Tibial artery (tissue), 4 donors: ENCODE data around the gene HDC.

Experiments
- DNase-seq, 2 donors: peaks; one replicate each; pipeline ENCODE4 v3.0.0-alpha.2; 2019
- H3K27ac ChIP-seq, 2 donors: fragments of 200-600 bp; sonication (generic) in 1 of 2; 1 replicate in 1 of 2; 2 replicates in 1 of 2; pipeline ENCODE4 v1.5.1; 2018 to 2019; ENCODE audit warnings: mild to moderate bottlenecking in 1 of 2
- H3K27me3 ChIP-seq, 2 donors: fragments of 200-600 bp; sonication (generic) in 1 of 2; one replicate each; pipeline versions ENCODE4 v1.5.1 to v1.6.0; 2016 to 2019
- H3K36me3 ChIP-seq, 3 donors: fragments of 200-600 bp; sonication (generic) in 2 of 3; one replicate each; pipeline ENCODE4 v1.5.1; 2016 to 2019; ENCODE audit warnings: mild to moderate bottlenecking in 2 of 3
- H3K4me1 ChIP-seq, 4 donors: fragments of 200-600 bp; sonication (generic) in 2 of 4; 1 replicate in 3 of 4; 2 replicates in 1 of 4; pipeline ENCODE4 v1.5.1; 2016 to 2019
- H3K4me3 ChIP-seq, 2 donors: fragments of 200-600 bp; sonication (generic) in 1 of 2; 1 replicate in 1 of 2; 2 replicates in 1 of 2; pipeline ENCODE4 v1.5.1; 2018 to 2019; ENCODE audit warnings: mild to moderate bottlenecking in 2 of 2
- H3K9me3 ChIP-seq, 3 donors: fragments of 200-600 bp; sonication (generic) in 1 of 3; one replicate each; pipeline ENCODE4 v1.5.1; 2016 to 2019
- CTCF ChIP-seq, 2 experiments: fragments of 200-600 bp in 1 of 2; fragments of 450-650 bp in 1 of 2; IDR thresholded peaks; one replicate each; pipeline ENCODE4 v1.5.1; 2017 to 2019; ENCODE audit warnings: antibody characterized with exemption in 2 of 2, mild to moderate bottlenecking in 1 of 2, moderate library complexity in 1 of 2
- intact Hi-C: fragments of 100-400 bp; cut with DNase I; formaldehyde crosslinking; loops from one replicate; pipeline ENCODE4 v1.15.0; 2023; ENCODE audit warnings: low total_unique reads

HDC gene

GRCh38 chr15:50192926-50193620 lies 72.5 kb downstream of the HDC start:
- no peak overlapping the region for H3K4me3 ChIP-seq
- no peaks in the 10 kb centered on the region for H3K4me1 ChIP-seq
- no peaks in the 10 kb centered on the region for H3K9me3 ChIP-seq
- no peak for DNase-seq
- TF ChIP-seq CTCF (IDR thresholded peaks at IDR 0.05): no peak
- intact Hi-C loops: no loop called here
- no peak overlapping the region for H3K27ac ChIP-seq
- H3K27me3 ChIP-seq: peaks cover 0 to 3% of the 10 kb centered on the region in 2 donors
- no peaks in the 10 kb centered on the region for H3K36me3 ChIP-seq

- TF ChIP-seq CTCF (IDR thresholded peaks at IDR 0.05): no peak
- H3K27me3 ChIP-seq: peaks cover 0 to 3% of the 10 kb centered on the region in 2 donors
- DNase-seq: no peak
- intact Hi-C loops: no loop called here
- no peaks in the 10 kb centered on the region for H3K36me3 ChIP-seq
- H3K27ac ChIP-seq: no peak overlapping the region
- H3K4me1 ChIP-seq: no peaks in the 10 kb centered on the region
- H3K9me3 ChIP-seq: no peaks in the 10 kb centered on the region
- H3K4me3 ChIP-seq: no peak overlapping the region
Observed at GRCh38 chr15:50192164-50192563, 73.4 kb downstream of the HDC start.
